Measurements from ENCODE around the gene PPFIA1.

PPFIA1 gene

DNA sequence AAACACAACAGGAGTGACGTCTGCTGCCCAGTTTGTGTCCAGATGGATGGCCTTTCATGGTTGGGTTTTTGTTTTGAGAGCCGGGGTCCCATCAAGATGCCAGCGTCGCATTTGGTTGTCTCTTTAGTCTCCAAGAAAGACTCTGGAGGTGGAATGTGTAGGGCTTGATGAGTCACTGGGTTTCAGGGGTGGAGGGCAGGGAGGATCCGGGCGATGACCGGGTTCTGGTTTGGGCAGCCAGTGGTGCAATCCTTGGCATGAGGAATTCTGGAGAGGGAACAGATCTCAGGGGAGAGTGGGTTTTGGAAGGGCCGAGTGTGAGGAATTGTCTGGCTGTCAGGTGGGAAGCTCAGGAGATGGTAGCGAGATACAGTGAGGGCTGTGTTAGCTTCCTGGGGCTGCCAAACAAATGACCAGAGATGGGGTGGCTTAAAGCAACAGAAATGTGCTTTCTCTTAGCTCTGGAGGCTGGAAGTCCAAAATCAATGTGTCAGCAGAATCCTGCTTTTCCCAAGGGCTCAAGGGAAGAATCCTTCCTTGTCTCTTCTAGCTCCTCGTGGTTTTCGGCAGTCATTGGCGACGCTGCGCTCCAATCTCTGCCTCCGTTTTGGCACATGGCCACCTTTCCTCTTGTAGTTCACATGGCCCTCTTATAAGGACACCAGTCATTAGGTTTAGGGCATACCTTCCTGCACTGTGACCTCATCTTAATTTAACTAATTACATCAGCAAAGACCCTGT, 26.4 kb upstream of the PPFIA1 start:
- TF ChIP-seq, protein P1, sequence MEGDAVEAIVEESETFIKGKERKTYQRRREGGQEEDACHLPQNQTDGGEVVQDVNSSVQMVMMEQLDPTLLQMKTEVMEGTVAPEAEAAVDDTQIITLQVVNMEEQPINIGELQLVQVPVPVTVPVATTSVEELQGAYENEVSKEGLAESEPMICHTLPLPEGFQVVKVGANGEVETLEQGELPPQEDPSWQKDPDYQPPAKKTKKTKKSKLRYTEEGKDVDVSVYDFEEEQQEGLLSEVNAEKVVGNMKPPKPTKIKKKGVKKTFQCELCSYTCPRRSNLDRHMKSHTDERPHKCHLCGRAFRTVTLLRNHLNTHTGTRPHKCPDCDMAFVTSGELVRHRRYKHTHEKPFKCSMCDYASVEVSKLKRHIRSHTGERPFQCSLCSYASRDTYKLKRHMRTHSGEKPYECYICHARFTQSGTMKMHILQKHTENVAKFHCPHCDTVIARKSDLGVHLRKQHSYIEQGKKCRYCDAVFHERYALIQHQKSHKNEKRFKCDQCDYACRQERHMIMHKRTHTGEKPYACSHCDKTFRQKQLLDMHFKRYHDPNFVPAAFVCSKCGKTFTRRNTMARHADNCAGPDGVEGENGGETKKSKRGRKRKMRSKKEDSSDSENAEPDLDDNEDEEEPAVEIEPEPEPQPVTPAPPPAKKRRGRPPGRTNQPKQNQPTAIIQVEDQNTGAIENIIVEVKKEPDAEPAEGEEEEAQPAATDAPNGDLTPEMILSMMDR (IDR thresholded peaks at IDR 0.05) = no peak

DNA sequence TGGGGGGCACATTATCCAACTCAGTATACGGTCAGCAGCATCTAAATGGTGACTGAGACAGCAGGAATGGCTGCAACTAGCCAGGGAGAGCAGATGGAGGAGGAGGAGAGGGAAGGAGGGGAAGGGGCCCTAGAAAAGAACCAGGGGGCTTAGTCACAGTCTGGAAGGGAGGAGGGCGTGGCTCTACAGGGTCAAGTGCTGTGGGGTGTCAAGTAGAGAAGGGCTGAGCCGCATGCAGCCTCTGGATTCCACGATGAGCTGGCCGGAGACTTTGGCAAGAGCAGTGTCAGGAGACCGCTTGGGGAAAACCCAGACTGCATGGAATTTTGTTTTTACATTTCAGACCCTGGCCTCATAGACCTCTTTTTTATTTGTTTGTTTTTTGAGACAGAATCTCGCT, 25.8 kb upstream of the PPFIA1 start:
- TF ChIP-seq, protein P1 (IDR thresholded peaks at IDR 0.05) = no peak

DNA sequence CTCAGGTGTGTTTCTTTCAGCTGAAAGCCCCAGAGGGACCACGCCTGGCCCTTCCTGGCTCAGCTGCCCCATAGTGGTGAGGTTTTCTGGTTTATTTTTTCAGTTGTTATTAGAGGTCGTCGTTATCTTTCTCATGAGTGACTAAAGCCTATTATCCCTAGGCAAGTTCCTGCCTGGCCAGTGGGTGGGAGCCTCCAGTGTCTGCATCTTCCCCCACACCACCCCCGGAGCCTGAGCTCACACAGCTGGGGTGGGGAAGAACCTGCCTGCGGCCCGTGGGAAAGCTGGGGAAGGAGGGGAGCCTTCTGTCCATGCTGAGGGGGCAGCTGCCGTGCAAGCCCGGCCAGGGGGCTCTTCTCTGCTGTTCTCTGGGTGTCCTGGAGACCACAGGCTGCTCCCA, 24.3 kb upstream of the PPFIA1 start:
- TF ChIP-seq, protein P1 (IDR thresholded peaks at IDR 0.05) = no peak

DNA sequence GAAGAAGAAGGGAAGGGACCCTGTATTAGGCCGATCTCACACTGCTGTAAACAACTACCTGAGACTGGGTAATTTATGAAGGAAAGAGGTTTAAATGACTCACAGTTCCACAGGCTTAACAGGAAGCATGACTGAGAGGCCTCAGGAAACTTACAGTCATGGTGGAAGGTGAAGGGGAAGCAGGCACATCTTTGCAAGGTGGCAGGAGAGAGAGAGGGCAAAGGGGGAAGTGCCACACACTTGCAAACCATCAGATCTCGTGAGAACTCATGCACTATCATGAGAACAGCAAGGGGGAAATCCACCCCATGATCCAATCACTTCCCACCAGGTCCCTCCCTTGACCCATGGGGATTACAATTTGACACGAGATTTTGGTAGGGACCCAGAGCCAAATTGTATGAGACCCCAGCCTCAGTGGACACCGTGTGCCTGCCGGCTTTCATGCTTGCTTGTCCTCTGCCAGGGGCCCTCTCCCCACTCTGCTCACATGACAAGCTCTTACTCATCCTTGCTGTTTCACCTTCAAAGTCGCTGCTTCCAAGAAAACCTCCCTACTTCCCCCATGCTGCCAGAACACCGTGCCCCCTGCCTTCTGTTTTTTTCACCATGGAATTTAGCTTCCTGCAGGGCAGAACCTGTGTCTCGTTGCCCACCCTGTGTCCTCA, 23.3 kb upstream of the PPFIA1 start:
- TF ChIP-seq, protein P1 (IDR thresholded peaks at IDR 0.05) = no peak

DNA sequence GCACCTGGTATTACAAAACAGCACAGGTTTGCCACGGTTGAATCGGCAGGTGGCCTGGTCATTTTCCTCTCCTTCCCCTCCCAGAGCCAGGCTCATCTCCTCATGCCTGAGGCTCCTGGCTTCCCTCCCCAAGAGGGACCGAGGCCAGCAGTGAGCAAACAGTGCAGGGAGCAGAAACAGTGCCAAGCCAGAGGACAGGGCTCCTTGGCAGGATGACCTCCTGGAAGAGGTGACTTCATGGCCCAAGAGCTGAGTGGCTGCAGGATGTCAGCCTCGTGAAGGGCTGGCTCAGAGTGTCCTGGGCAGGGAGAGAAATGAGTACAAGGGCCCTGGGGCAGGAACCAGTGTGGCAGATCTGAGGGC, 22.8 kb upstream of the PPFIA1 start:
- TF ChIP-seq, protein P1 (IDR thresholded peaks at IDR 0.05) = no peak

DNA sequence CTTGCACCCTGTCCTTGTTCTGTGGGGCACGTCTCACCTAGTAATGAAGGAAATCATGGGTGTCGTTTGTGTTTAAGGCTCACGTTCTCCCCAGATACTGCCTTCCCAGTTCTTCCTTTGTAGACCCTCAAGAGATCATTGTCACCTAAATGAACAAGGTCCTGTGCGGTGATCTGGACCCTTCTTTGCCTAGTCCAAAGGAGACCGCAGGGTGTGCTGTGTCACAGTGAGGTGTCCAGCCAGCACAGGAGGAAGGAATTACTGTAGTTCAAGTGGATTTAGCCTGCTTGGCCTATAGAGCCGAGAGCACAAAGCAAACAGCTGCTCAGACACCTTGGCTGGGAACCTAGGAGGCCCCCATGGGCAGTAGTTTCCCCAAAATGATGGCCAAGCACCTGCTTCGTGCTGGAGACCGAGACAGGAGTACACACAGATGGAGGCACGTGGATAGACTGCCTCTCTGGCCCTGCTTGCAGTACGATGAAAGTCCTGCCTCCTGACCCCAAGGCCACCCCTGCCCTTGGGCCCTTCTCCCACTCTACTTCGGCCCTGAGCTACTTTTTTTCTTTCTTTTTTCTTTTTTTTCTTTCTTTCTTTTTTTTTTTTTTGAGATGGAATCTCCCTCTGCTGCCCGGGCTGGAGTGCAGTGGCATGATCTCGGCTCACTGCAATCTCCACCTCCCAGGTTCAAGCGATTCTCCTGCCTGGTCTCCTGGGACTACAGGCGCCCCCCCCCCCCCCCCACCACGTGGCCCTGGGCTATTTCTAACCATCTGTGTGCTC, 19.4 kb upstream of the PPFIA1 start:
- TF ChIP-seq, protein P1 (IDR thresholded peaks at IDR 0.05) = no peak

DNA sequence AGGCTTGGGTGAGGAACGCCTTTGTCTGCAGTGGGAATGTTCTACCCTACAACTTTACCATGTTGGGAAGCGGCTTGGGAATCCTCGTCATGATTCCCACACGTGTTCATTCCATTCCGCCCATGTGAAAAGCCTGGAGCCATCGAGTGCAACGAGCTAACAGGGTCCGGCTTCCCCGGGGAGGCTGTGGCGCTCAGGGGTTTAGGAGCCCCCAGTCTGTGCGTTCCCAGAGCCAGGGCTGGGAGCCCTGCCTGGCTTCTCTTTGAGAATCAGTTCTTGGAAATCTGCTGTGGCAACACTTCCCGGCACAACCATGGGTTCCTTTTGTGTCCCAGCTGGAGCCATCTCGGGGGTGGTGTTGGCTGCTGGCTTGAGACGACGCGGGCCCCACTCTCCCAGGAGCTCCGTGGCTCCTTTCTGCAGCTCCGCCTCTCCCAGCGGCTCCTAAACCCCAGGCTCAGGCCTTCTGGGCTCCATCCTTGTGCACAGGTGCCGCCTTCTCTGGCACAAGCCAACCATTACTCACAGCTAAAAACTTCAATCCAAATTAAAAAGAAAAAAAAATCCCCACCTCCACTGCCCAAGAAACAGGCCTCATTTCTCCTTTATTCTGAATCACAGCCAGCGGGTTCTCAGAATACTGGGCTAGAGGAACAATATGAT, 18.7 kb upstream of the PPFIA1 start:
- TF ChIP-seq, protein P1 (IDR thresholded peaks at IDR 0.05) = no peak
